Measurements from ENCODE around the gene NAA10. TPM values are rescaled to one million over a fixed set of nuclear protein-coding genes. Genes with fewer than 3 reads are reported as not detected.

Gene NAA10
- total and polyA plus RNA-seq, 8 donors: 23.2 to 161 (median 57.3) TPM

GRCh38 chrX:153928846-153929245, 6.0 kb downstream of the NAA10 start:
- intact Hi-C loops (cut with DNase I; ENCODE audit: low total_unique reads): no loop called here
- TF ChIP-seq EP300 (IDR thresholded peaks at IDR 0.05): no peak
- TF ChIP-seq CTCF (IDR thresholded peaks at IDR 0.05): no peak
- H3K27ac ChIP-seq: peak overlapping the region; percentile 35 to 96 (median 79)
- H3K4me1 ChIP-seq: peaks cover 7 to 65% (median 44%) of the 10 kb centered on the region in 4 donors
- 20 to 61% (median 39%) methylated on average over 9 of the region's 9 CpGs for WGBS, 5 donors
- no peak for DNase-seq
- H3K36me3 ChIP-seq: peaks cover 4 to 36% (median 29%) of the 10 kb centered on the region in 4 donors
- H3K4me3 ChIP-seq: peak overlapping the region in 2 of 4 donors; percentile 18 to 22
- no peaks in the 10 kb centered on the region for H3K9me3 ChIP-seq
- peaks cover 0 to 6% (median 0%) of the 10 kb centered on the region in 3 donors for H3K27me3 ChIP-seq

- no peaks in the 10 kb centered on the region for H3K9me3 ChIP-seq
- peaks cover 4 to 36% (median 29%) of the 10 kb centered on the region in 4 donors for H3K36me3 ChIP-seq
- peaks cover 0 to 6% (median 0%) of the 10 kb centered on the region in 3 donors for H3K27me3 ChIP-seq
- intact Hi-C loops (cut with DNase I; ENCODE audit: low total_unique reads): no loop called here
- TF ChIP-seq EP300 (IDR thresholded peaks at IDR 0.05): no peak
- peak; percentile 54 to 80 (median 80) for TF ChIP-seq POLR2AphosphoS5 (IDR thresholded peaks at IDR 0.05)
- TF ChIP-seq CTCF (IDR thresholded peaks at IDR 0.05): peak in 1 of 7 experiments; percentile 20
- no peak for TF ChIP-seq POLR2A (IDR thresholded peaks at IDR 0.05)
- H3K4me3 ChIP-seq: peak overlapping the region; percentile 45 to 59 (median 56)
- H3K27ac ChIP-seq: peak overlapping the region; percentile 95 to 98 (median 96)
- peak; percentile 96 to 99 for DNase-seq
- 0 to 21% (median 4%) methylated on average over 13 to 75 of the region's 76 CpGs for WGBS, 5 donors
- H3K4me1 ChIP-seq: peaks cover 7 to 65% (median 44%) of the 10 kb centered on the region in 4 donors
Observed at GRCh38 chrX:153927922-153928760, 6.7 kb downstream of the NAA10 start.

GRCh38 chrX:153927672-153927921, 7.2 kb downstream of the NAA10 start:
- TF ChIP-seq POLR2AphosphoS5 (IDR thresholded peaks at IDR 0.05): no peak
- no peak for TF ChIP-seq EP300 (IDR thresholded peaks at IDR 0.05)
- no peak for TF ChIP-seq POLR2A (IDR thresholded peaks at IDR 0.05)
- no peak for TF ChIP-seq CTCF (IDR thresholded peaks at IDR 0.05)
- WGBS, 5 donors: 0 to 47% (median 9%) methylated on average over 4 to 8 of the region's 8 CpGs

GRCh38 chrX:153926858-153927671, 7.8 kb downstream of the NAA10 start:
- 4 to 44% (median 24%) methylated on average over 24 to 31 of the region's 31 CpGs; no CpG with 5 or more reads in 1 of the 5 donors for WGBS, 5 donors
- peak; percentile 57 to 87 for DNase-seq
- Histone ChIP-seq H3K4me1 (peaks cover 7 to 65% (median 52%) of the 10 kb centered on the region in 4 donors), H3K27me3 (peaks cover 0 to 9% (median 0%) of the 10 kb centered on the region in 3 donors), H3K4me3 (peak overlapping the region; percentile 45 to 59 (median 56)), H3K27ac (peak overlapping the region; percentile 95 to 98 (median 96)), H3K36me3 (peaks cover 4 to 29% (median 24%) of the 10 kb centered on the region in 4 donors), H3K9me3 (no peaks in the 10 kb centered on the region)
- no peak for TF ChIP-seq EP300 (IDR thresholded peaks at IDR 0.05)
- no peak for TF ChIP-seq CTCF (IDR thresholded peaks at IDR 0.05)
- TF ChIP-seq POLR2AphosphoS5 (IDR thresholded peaks at IDR 0.05): peak in 1 of 3 donors; percentile 45
- no peak for TF ChIP-seq POLR2A (IDR thresholded peaks at IDR 0.05)
- intact Hi-C loops (cut with DNase I; ENCODE audit: low total_unique reads): no loop called here

More at GRCh38 chrX:153927672-153927921, 7.2 kb downstream of the NAA10 start:
- H3K27me3 ChIP-seq: peaks cover 0 to 6% (median 0%) of the 10 kb centered on the region in 3 donors
- no peaks in the 10 kb centered on the region for H3K9me3 ChIP-seq
- peak overlapping the region; percentile 45 to 59 (median 56) for H3K4me3 ChIP-seq
- peaks cover 4 to 35% (median 28%) of the 10 kb centered on the region in 4 donors for H3K36me3 ChIP-seq
- peaks cover 7 to 65% (median 48%) of the 10 kb centered on the region in 4 donors for H3K4me1 ChIP-seq
- intact Hi-C loops (cut with DNase I; ENCODE audit: low total_unique reads): no loop called here
- DNase-seq: no peak
- H3K27ac ChIP-seq: peak overlapping the region; percentile 95 to 98 (median 96)
